ENCODE data around the gene LOXL3.

Gene LOXL3

GRCh38 chr2:74560591-74560990 lies 6.8 kb upstream of the LOXL3 start:
- H3K9me3 ChIP-seq (ENCODE audit: insufficient read depth, low read depth, low read length): no peaks in the 10 kb centered on the region
- H3K4me3 ChIP-seq (ENCODE audit: low read length, poor library complexity, severe bottlenecking): no peak overlapping the region
- no peak overlapping the region for H2AFZ ChIP-seq (ENCODE audit: low read length)
- H4K20me1 ChIP-seq (ENCODE audit: insufficient read depth, low read length, poor library complexity, severe bottlenecking): peaks cover 3% of the 10 kb centered on the region
- no peaks in the 10 kb centered on the region for H3K9me2 ChIP-seq (replicated peaks; ENCODE audit: low read depth, low read length)
- peaks cover 31% of the 10 kb centered on the region for H3K4me1 ChIP-seq (ENCODE audit: insufficient read depth, low read length, poor library complexity, severe bottlenecking)
- TF ChIP-seq, protein P1, sequence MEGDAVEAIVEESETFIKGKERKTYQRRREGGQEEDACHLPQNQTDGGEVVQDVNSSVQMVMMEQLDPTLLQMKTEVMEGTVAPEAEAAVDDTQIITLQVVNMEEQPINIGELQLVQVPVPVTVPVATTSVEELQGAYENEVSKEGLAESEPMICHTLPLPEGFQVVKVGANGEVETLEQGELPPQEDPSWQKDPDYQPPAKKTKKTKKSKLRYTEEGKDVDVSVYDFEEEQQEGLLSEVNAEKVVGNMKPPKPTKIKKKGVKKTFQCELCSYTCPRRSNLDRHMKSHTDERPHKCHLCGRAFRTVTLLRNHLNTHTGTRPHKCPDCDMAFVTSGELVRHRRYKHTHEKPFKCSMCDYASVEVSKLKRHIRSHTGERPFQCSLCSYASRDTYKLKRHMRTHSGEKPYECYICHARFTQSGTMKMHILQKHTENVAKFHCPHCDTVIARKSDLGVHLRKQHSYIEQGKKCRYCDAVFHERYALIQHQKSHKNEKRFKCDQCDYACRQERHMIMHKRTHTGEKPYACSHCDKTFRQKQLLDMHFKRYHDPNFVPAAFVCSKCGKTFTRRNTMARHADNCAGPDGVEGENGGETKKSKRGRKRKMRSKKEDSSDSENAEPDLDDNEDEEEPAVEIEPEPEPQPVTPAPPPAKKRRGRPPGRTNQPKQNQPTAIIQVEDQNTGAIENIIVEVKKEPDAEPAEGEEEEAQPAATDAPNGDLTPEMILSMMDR (conservative IDR thresholded peaks at IDR 0.05; ENCODE audit: low read length): no peak
- no peak for TF ChIP-seq EZH2phosphoT487 (IDR thresholded peaks at IDR 0.05; ENCODE audit: borderline replicate concordance)
- H3K27me3 ChIP-seq (ENCODE audit: insufficient read depth, low read length, poor library complexity, severe bottlenecking): no peaks in the 10 kb centered on the region
- H3K9ac ChIP-seq (ENCODE audit: low read depth, low read length, poor library complexity, severe bottlenecking): no peak overlapping the region
- H3F3A ChIP-seq (ENCODE audit: low read depth): no peaks in the 10 kb centered on the region
- no peak overlapping the region for H3K4me2 ChIP-seq (ENCODE audit: low read depth, low read length, poor library complexity, severe bottlenecking)
- no peaks in the 10 kb centered on the region for H3K36me3 ChIP-seq (ENCODE audit: insufficient read depth, low read length)
- peaks cover 9% of the 10 kb centered on the region for H3K79me2 ChIP-seq (ENCODE audit: insufficient read depth, low read length)

DNA sequence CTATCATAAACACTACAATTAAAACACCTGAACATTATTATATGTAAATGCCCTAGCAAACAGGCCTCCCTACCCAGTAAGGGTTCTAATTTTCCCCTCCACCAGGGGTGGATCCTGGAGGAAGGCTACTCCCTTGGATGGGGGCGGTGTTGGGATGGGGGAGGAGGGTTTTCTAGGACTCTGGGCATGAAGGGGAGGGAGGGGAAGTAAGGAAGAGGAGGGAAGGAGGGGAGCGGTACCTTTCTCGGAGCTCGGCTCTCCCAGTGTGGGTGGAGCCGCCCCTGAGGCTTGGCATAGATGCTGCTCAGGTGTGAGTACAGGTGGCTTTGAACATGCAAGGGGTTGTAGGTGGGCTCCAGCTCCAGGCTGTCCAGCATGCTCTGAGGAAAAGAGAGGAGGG lies 6.2 kb upstream of the LOXL3 start:
- no peaks in the 10 kb centered on the region for H3K36me3 ChIP-seq (ENCODE audit: insufficient read depth, low read length)
- no peaks in the 10 kb centered on the region for H3F3A ChIP-seq (ENCODE audit: low read depth)
- H3K4me3 ChIP-seq (ENCODE audit: low read length, poor library complexity, severe bottlenecking): no peak overlapping the region
- H3K9ac ChIP-seq (ENCODE audit: low read depth, low read length, poor library complexity, severe bottlenecking): no peak overlapping the region
- H3K27me3 ChIP-seq (ENCODE audit: insufficient read depth, low read length, poor library complexity, severe bottlenecking): no peaks in the 10 kb centered on the region
- no peak overlapping the region for H2AFZ ChIP-seq (ENCODE audit: low read length)
- H3K4me1 ChIP-seq (ENCODE audit: insufficient read depth, low read length, poor library complexity, severe bottlenecking): peaks cover 38% of the 10 kb centered on the region
- peaks cover 9% of the 10 kb centered on the region for H4K20me1 ChIP-seq (ENCODE audit: insufficient read depth, low read length, poor library complexity, severe bottlenecking)
- no peaks in the 10 kb centered on the region for H3K9me2 ChIP-seq (replicated peaks; ENCODE audit: low read depth, low read length)
- TF ChIP-seq, protein P1 (conservative IDR thresholded peaks at IDR 0.05; ENCODE audit: low read length): no peak
- no peak for TF ChIP-seq EZH2phosphoT487 (IDR thresholded peaks at IDR 0.05; ENCODE audit: borderline replicate concordance)
- H3K79me2 ChIP-seq (ENCODE audit: insufficient read depth, low read length): peaks cover 16% of the 10 kb centered on the region
- H3K9me3 ChIP-seq (ENCODE audit: insufficient read depth, low read depth, low read length): no peaks in the 10 kb centered on the region
- H3K4me2 ChIP-seq (ENCODE audit: low read depth, low read length, poor library complexity, severe bottlenecking): no peak overlapping the region

GRCh38 chr2:74558284-74559230 lies 4.8 kb upstream of the LOXL3 start:
- Histone ChIP-seq H3K4me2 (ENCODE audit: low read depth, low read length, poor library complexity, severe bottlenecking) (no peak overlapping the region), H3F3A (ENCODE audit: low read depth) (no peaks in the 10 kb centered on the region), H4K20me1 (ENCODE audit: insufficient read depth, low read length, poor library complexity, severe bottlenecking) (peaks cover 9% of the 10 kb centered on the region), H3K4me1 (ENCODE audit: insufficient read depth, low read length, poor library complexity, severe bottlenecking) (peaks cover 43% of the 10 kb centered on the region), H3K9me2 (replicated peaks; ENCODE audit: low read depth, low read length) (no peaks in the 10 kb centered on the region), H3K27me3 (ENCODE audit: insufficient read depth, low read length, poor library complexity, severe bottlenecking) (no peaks in the 10 kb centered on the region), H3K9ac (ENCODE audit: low read depth, low read length, poor library complexity, severe bottlenecking) (no peak overlapping the region), H3K79me2 (ENCODE audit: insufficient read depth, low read length) (peaks cover 26% of the 10 kb centered on the region), H3K4me3 (ENCODE audit: low read length, poor library complexity, severe bottlenecking) (no peak overlapping the region), H2AFZ (ENCODE audit: low read length) (no peak overlapping the region), H3K9me3 (ENCODE audit: insufficient read depth, low read depth, low read length) (no peaks in the 10 kb centered on the region), H3K36me3 (ENCODE audit: insufficient read depth, low read length) (no peaks in the 10 kb centered on the region)
- TF ChIP-seq, protein P1 (conservative IDR thresholded peaks at IDR 0.05; ENCODE audit: low read length): no peak
- no peak for TF ChIP-seq EZH2phosphoT487 (IDR thresholded peaks at IDR 0.05; ENCODE audit: borderline replicate concordance)

Measured in Loucy (cell line).